ENCODE measurements around the gene FCHO2. TPM values are rescaled to one million over a fixed set of nuclear protein-coding genes. Genes with fewer than 3 reads are reported as not detected.

The FCHO2 gene
- total RNA-seq, 1 experiment from 2014 or later = 5.8 TPM

DNA sequence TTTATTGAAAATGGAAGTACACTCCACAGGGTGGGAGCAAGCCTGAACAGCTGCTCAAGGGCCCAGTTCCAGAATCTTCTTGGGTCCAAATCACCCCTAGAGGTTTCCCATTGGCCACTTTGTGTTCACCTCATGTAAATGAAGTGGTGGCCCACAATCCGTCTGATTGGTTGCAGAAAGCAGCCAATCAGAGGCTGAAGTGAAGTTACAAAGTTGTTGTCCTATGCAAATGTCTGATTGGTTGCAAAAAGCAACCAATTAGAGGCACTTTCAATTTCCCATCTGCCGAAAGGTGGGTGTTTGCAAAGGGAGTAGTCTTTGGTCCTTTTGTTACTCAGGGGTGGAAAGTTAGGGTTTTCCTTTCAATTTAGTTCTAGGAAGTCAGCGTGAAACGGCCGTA, 173.3 kb downstream of the FCHO2 start:
- Histone ChIP-seq H3K79me2 (ENCODE audit: insufficient read depth, low read length) (no peaks in the 10 kb centered on the region), H3K27me3 (ENCODE audit: insufficient read depth, low read length) (no peaks in the 10 kb centered on the region), H4K5ac (ENCODE audit: insufficient read length, low read depth, low read length) (no peak overlapping the region), H3K27ac (ENCODE audit: insufficient read length, low read depth, low read length) (no peak overlapping the region), H2BK120ac (ENCODE audit: low read depth, low read length, poor library complexity, severe bottlenecking) (no peak overlapping the region), H3K4ac (ENCODE audit: low read depth, low read length) (no peak overlapping the region), H4K20me1 (ENCODE audit: control insufficient read depth, insufficient read depth, insufficient read length) (no peaks in the 10 kb centered on the region), H4K8ac (replicated peaks; ENCODE audit: insufficient read length, low read depth, low read length) (no peak overlapping the region), H3K23ac (ENCODE audit: insufficient read length, low read depth, low read length) (no peak overlapping the region), H3K56ac (ENCODE audit: insufficient read length, low read depth, low read length) (no peak overlapping the region), H3K14ac (ENCODE audit: insufficient read depth, low read length) (no peak overlapping the region), H3K4me2 (ENCODE audit: insufficient read depth, insufficient read length, low read length) (no peak overlapping the region), H4K91ac (ENCODE audit: insufficient read length, low read depth, low read length) (no peak overlapping the region), H3K9me3 (ENCODE audit: control insufficient read depth, low read depth, low read length) (no peaks in the 10 kb centered on the region), H3T11ph (ENCODE audit: low read length) (no peak overlapping the region), H2BK5ac (ENCODE audit: insufficient read length, low read length) (no peak overlapping the region), H2BK15ac (ENCODE audit: low read depth, low read length) (no peak overlapping the region), H2BK12ac (ENCODE audit: insufficient read length, low read depth, low read length) (no peak overlapping the region), H3K18ac (ENCODE audit: insufficient read length, low read depth, low read length) (no peak overlapping the region), H3K9ac (ENCODE audit: extremely low read depth, insufficient read length, low read length) (no peak overlapping the region), H2AFZ (ENCODE audit: low read length) (no peak overlapping the region), H3K4me1 (ENCODE audit: insufficient read depth, low read length) (peaks cover 3% of the 10 kb centered on the region; the same call in 1 of the 2 replicates), H2AK5ac (ENCODE audit: insufficient read length, low read length) (no peak overlapping the region), H3K23me2 (ENCODE audit: insufficient read length, low read depth, low read length, poor library complexity, severe bottlenecking) (no peaks in the 10 kb centered on the region), H3K79me1 (ENCODE audit: insufficient read depth, low read depth, low read length, poor library complexity, severe bottlenecking) (no peaks in the 10 kb centered on the region), H2BK20ac (ENCODE audit: low read depth, low read length, poor library complexity, severe bottlenecking) (no peak overlapping the region)
- TF ChIP-seq, protein P1, sequence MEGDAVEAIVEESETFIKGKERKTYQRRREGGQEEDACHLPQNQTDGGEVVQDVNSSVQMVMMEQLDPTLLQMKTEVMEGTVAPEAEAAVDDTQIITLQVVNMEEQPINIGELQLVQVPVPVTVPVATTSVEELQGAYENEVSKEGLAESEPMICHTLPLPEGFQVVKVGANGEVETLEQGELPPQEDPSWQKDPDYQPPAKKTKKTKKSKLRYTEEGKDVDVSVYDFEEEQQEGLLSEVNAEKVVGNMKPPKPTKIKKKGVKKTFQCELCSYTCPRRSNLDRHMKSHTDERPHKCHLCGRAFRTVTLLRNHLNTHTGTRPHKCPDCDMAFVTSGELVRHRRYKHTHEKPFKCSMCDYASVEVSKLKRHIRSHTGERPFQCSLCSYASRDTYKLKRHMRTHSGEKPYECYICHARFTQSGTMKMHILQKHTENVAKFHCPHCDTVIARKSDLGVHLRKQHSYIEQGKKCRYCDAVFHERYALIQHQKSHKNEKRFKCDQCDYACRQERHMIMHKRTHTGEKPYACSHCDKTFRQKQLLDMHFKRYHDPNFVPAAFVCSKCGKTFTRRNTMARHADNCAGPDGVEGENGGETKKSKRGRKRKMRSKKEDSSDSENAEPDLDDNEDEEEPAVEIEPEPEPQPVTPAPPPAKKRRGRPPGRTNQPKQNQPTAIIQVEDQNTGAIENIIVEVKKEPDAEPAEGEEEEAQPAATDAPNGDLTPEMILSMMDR (conservative IDR thresholded peaks at IDR 0.05) = no peak
- DNase-seq = no peak
- Mint-ChIP-seq H3K9me3 (no peaks in the 10 kb centered on the region; a peak in 1 of 5 replicates), H3K4me3 (no peak overlapping the region), H3K4me1 (peaks cover 18 to 19% of the 10 kb centered on the region in 2 experiments), H3K27me3 (ENCODE audit: low read depth) (peaks cover 9% of the 10 kb centered on the region), H3K36me3 (ENCODE audit: insufficient read depth in 1 of 3, low read depth in 3 of 3) (peaks cover 0 to 2% (median 0%) of the 10 kb centered on the region in 3 experiments; a peak in 2 of 7 replicates), H3K27ac (no peak overlapping the region; a peak in 1 of 7 replicates)
- WGBS (ENCODE audit: extremely low coverage, insufficient read length, low lambda C conversion rate) = no CpG with 5 or more reads among the region's 5 CpGs
